GM23338 (cell line): ENCODE measurements around the gene MAFF.

ENCODE experiments used
- CTCF ChIP-seq, 2 experiments: fragments of 200-600 bp in 1 of 2; sonication (generic) in 1 of 2; conservative IDR thresholded peaks; 2 replicates each; pipeline versions ENCODE4 v1.5.1 to v1.6.1; 2016 to 2017; ENCODE audit warnings: antibody characterized with exemption in 2 of 2, low read depth in 2 of 2, mild to moderate bottlenecking in 2 of 2, moderate library complexity in 1 of 2
- POLR2AphosphoS5 ChIP-seq: IDR thresholded peaks from 2 replicates; pipeline ENCODE4 v1.6.1; 2016; ENCODE audit warnings: antibody characterized with exemption, low read depth

DNA sequence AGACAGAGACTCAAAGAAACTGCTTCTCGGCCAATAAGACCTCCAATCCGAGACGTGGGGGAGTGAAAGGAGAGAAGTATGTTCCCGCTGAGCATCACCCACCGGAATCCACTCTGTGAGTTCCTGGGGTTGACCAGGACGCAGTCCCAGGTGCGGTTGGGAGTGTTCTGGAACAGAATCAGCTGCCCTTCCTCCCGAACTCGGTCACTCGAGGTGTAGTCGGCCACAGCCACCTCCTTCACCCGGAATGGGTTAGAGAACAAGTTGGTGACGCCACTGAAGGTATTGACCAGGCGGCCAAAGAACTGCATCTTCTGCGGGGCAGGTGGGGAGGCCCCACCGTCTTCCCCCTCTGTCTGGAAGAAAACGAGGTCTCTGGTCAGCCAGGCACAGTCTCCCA, 32.7 kb upstream of the MAFF start:
- TF ChIP-seq POLR2AphosphoS5 (no peak), CTCF (conservative IDR thresholded peaks at IDR 0.05; ENCODE audit: low read depth in 2 of 2) (no peak)
